Stimulated activated CD4-positive, alpha-beta T cell treated with anti-CD3 and anti-CD28 coated beads, Interleukin-15, amount 100 ng/mL, for 24 hours (primary cell): ENCODE measurements around the gene IDI1.
A peak's percentile ranks its signal among the peaks of the same experiment; 100 is the strongest.
"Not testable (repeated sequence)": the region's sequence is repeated elsewhere in the genome, so short reads cannot be mapped to it uniquely, and the experiment has no call there.

Experiments used
- DNase-seq: peaks from one replicate; pipeline ENCODE4 v3.0.0-alpha.2; 2020

Gene IDI1

GRCh38 chr10:1048732-1049424, at the start of gene IDI1:
Gene IDI1 (minus strand): TSS chr10:1049119. CDS start chr10:1049003, 116 bp downstream.
- peak; percentile 97 for DNase-seq

- DNase-seq: no peak
Measured at GRCh38 chr10:1097436-1097835, 48.5 kb upstream of the IDI1 start.

- no peak for DNase-seq
Measured at GRCh38 chr10:1096287-1096889, 47.5 kb upstream of the IDI1 start.

GRCh38 chr10:1095498-1095897, 46.6 kb upstream of the IDI1 start:
- DNase-seq: no peak

GRCh38 chr10:1094112-1095057, 45.5 kb upstream of the IDI1 start:
- peak; percentile 83 for DNase-seq

- no peak for DNase-seq
Measured at GRCh38 chr10:1093696-1094095, 44.8 kb upstream of the IDI1 start.

GRCh38 chr10:1090696-1091095, 41.8 kb upstream of the IDI1 start:
- no peak for DNase-seq

- DNase-seq: no peak
Measured at GRCh38 chr10:1089017-1089689, 40.2 kb upstream of the IDI1 start.

GRCh38 chr10:1086787-1087186, 37.9 kb upstream of the IDI1 start:
- DNase-seq: no peak

- DNase-seq: no peak
Measured at GRCh38 chr10:1085258-1085657, 36.3 kb upstream of the IDI1 start.

GRCh38 chr10:1084011-1084950, 35.4 kb upstream of the IDI1 start:
- DNase-seq: no peak

- DNase-seq: no peak
Measured at GRCh38 chr10:1083581-1083980, 34.7 kb upstream of the IDI1 start.

- no peak for DNase-seq
Measured at GRCh38 chr10:1078668-1079067, 29.7 kb upstream of the IDI1 start.

- DNase-seq: no peak
Measured at GRCh38 chr10:1074748-1075308, 25.9 kb upstream of the IDI1 start.

- DNase-seq: no peak
Measured at GRCh38 chr10:1074052-1074747, 25.3 kb upstream of the IDI1 start.

GRCh38 chr10:1070919-1071318, 22.0 kb upstream of the IDI1 start:
- DNase-seq: no peak

- no peak for DNase-seq
Measured at GRCh38 chr10:1068380-1069361, 19.8 kb upstream of the IDI1 start.

- DNase-seq: not testable (repeated sequence)
Measured at GRCh38 chr10:1066734-1067133, 17.8 kb upstream of the IDI1 start.

- DNase-seq: no peak
Measured at GRCh38 chr10:1064964-1065247, 16.0 kb upstream of the IDI1 start.
